Measurements from ENCODE around the gene DACT2. TPM values are rescaled to one million over a fixed set of nuclear protein-coding genes. Genes with fewer than 3 reads are reported as not detected.

DACT2 gene
- total RNA-seq, 1 experiment from 2014 or later = 4.9 TPM

DNA sequence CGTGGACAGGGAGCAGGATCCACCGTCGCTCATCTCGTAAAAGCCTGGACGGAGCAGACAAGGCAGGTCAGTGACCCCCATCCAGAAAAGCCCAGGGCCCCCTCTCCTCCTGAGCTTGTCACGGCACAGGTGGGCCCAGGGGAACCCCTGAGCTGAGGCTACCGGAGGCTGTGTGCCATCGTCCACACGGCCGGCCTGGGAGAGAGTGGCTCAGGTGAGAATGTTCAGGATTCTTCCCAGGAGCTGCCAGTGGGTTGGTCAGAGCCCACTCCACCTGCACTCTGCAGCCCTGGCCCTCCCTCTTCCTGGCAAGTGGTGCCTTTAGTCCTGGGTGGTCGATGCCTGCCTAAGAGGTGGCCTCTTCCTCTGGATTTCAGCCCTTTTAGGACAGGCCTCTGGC is 9.2 kb downstream of the DACT2 start (continued):
- TF ChIP-seq ZNF263 (CRISPR knock-in tag; IDR thresholded peaks at IDR 0.05; ENCODE audit: low read depth) (no peak), TP53 (CRISPR knock-in tag; IDR thresholded peaks at IDR 0.05) (no peak), FOXP1 (CRISPR knock-in tag; IDR thresholded peaks at IDR 0.05; ENCODE audit: borderline replicate concordance) (no peak), KAT7 (CRISPR knock-in tag; IDR thresholded peaks at IDR 0.05; ENCODE audit: borderline replicate concordance) (no peak), CREB1 (CRISPR knock-in tag; IDR thresholded peaks at IDR 0.05) (no peak), OVOL2 (CRISPR knock-in tag; IDR thresholded peaks at IDR 0.05; ENCODE audit: borderline replicate concordance) (no peak)
- TF ChIP-seq, protein P1, sequence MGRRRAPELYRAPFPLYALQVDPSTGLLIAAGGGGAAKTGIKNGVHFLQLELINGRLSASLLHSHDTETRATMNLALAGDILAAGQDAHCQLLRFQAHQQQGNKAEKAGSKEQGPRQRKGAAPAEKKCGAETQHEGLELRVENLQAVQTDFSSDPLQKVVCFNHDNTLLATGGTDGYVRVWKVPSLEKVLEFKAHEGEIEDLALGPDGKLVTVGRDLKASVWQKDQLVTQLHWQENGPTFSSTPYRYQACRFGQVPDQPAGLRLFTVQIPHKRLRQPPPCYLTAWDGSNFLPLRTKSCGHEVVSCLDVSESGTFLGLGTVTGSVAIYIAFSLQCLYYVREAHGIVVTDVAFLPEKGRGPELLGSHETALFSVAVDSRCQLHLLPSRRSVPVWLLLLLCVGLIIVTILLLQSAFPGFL (CRISPR knock-in tag; IDR thresholded peaks at IDR 0.05; ENCODE audit: borderline replicate concordance) = no peak
- TF ChIP-seq, protein P2, sequence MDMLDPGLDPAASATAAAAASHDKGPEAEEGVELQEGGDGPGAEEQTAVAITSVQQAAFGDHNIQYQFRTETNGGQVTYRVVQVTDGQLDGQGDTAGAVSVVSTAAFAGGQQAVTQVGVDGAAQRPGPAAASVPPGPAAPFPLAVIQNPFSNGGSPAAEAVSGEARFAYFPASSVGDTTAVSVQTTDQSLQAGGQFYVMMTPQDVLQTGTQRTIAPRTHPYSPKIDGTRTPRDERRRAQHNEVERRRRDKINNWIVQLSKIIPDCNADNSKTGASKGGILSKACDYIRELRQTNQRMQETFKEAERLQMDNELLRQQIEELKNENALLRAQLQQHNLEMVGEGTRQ (CRISPR knock-in tag; IDR thresholded peaks at IDR 0.05) = no peak
- TF ChIP-seq, protein P3, sequence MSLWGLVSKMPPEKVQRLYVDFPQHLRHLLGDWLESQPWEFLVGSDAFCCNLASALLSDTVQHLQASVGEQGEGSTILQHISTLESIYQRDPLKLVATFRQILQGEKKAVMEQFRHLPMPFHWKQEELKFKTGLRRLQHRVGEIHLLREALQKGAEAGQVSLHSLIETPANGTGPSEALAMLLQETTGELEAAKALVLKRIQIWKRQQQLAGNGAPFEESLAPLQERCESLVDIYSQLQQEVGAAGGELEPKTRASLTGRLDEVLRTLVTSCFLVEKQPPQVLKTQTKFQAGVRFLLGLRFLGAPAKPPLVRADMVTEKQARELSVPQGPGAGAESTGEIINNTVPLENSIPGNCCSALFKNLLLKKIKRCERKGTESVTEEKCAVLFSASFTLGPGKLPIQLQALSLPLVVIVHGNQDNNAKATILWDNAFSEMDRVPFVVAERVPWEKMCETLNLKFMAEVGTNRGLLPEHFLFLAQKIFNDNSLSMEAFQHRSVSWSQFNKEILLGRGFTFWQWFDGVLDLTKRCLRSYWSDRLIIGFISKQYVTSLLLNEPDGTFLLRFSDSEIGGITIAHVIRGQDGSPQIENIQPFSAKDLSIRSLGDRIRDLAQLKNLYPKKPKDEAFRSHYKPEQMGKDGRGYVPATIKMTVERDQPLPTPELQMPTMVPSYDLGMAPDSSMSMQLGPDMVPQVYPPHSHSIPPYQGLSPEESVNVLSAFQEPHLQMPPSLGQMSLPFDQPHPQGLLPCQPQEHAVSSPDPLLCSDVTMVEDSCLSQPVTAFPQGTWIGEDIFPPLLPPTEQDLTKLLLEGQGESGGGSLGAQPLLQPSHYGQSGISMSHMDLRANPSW (CRISPR knock-in tag; conservative IDR thresholded peaks at IDR 0.05; ENCODE audit: low read depth) = no peak

DNA sequence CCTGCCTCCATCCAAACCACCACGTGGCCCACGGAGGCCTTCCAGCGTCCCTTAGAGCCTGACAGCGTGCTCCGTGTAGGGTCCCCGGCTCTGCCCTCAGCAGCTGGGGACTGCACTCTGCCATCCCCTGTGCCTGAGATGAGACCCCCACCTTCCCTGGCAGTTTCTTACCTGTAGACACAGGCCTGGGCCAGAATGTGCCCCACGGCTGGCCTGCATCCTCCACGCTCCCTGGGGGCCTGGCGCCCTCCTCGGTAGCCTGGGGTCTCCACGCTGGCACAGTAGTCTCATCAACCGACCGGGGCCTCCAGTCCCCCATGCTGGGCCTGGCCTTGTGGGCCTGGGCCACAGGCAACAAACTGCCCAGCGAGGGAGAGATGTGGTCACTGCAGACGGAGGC is 9.6 kb downstream of the DACT2 start:
- Mint-ChIP-seq H3K4me1 (peaks cover 37% of the 10 kb centered on the region), H3K9me3 (no peaks in the 10 kb centered on the region), H3K27ac (no peak overlapping the region; the same call in 1 of the 2 replicates), H3K36me3 (no peaks in the 10 kb centered on the region), H3K4me3 (no peak overlapping the region), H3K27me3 (ENCODE audit: low read depth) (no peaks in the 10 kb centered on the region)
- no peak for DNase-seq (ENCODE audit: low spot score)
- POLR2A ChIA-PET = no interaction called here
- CTCF ChIA-PET = no interaction called here
- no peak for ATAC-seq
- TF ChIP-seq MYBL2 (CRISPR knock-in tag; IDR thresholded peaks at IDR 0.05) = no peak
- no peak for TF ChIP-seq ZNF121 (CRISPR knock-in tag; IDR thresholded peaks at IDR 0.05)
- TF ChIP-seq, protein P4, sequence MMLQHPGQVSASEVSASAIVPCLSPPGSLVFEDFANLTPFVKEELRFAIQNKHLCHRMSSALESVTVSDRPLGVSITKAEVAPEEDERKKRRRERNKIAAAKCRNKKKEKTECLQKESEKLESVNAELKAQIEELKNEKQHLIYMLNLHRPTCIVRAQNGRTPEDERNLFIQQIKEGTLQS (CRISPR knock-in tag; conservative IDR thresholded peaks at IDR 0.05) = no peak
- TF ChIP-seq, protein P5, sequence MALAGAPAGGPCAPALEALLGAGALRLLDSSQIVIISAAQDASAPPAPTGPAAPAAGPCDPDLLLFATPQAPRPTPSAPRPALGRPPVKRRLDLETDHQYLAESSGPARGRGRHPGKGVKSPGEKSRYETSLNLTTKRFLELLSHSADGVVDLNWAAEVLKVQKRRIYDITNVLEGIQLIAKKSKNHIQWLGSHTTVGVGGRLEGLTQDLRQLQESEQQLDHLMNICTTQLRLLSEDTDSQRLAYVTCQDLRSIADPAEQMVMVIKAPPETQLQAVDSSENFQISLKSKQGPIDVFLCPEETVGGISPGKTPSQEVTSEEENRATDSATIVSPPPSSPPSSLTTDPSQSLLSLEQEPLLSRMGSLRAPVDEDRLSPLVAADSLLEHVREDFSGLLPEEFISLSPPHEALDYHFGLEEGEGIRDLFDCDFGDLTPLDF (CRISPR knock-in tag; IDR thresholded peaks at IDR 0.05) = no peak
- TF ChIP-seq, protein P6, sequence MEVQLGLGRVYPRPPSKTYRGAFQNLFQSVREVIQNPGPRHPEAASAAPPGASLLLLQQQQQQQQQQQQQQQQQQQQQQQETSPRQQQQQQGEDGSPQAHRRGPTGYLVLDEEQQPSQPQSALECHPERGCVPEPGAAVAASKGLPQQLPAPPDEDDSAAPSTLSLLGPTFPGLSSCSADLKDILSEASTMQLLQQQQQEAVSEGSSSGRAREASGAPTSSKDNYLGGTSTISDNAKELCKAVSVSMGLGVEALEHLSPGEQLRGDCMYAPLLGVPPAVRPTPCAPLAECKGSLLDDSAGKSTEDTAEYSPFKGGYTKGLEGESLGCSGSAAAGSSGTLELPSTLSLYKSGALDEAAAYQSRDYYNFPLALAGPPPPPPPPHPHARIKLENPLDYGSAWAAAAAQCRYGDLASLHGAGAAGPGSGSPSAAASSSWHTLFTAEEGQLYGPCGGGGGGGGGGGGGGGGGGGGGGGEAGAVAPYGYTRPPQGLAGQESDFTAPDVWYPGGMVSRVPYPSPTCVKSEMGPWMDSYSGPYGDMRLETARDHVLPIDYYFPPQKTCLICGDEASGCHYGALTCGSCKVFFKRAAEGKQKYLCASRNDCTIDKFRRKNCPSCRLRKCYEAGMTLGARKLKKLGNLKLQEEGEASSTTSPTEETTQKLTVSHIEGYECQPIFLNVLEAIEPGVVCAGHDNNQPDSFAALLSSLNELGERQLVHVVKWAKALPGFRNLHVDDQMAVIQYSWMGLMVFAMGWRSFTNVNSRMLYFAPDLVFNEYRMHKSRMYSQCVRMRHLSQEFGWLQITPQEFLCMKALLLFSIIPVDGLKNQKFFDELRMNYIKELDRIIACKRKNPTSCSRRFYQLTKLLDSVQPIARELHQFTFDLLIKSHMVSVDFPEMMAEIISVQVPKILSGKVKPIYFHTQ (CRISPR knock-in tag; IDR thresholded peaks at IDR 0.05) = no peak
- TF ChIP-seq, protein P7, sequence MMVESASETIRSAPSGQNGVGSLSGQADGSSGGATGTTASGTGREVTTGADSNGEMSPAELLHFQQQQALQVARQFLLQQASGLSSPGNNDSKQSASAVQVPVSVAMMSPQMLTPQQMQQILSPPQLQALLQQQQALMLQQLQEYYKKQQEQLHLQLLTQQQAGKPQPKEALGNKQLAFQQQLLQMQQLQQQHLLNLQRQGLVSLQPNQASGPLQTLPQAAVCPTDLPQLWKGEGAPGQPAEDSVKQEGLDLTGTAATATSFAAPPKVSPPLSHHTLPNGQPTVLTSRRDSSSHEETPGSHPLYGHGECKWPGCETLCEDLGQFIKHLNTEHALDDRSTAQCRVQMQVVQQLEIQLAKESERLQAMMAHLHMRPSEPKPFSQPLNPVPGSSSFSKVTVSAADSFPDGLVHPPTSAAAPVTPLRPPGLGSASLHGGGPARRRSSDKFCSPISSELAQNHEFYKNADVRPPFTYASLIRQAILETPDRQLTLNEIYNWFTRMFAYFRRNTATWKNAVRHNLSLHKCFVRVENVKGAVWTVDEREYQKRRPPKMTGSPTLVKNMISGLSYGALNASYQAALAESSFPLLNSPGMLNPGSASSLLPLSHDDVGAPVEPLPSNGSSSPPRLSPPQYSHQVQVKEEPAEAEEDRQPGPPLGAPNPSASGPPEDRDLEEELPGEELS (CRISPR knock-in tag; IDR thresholded peaks at IDR 0.05) = no peak
- TF ChIP-seq, protein P8, sequence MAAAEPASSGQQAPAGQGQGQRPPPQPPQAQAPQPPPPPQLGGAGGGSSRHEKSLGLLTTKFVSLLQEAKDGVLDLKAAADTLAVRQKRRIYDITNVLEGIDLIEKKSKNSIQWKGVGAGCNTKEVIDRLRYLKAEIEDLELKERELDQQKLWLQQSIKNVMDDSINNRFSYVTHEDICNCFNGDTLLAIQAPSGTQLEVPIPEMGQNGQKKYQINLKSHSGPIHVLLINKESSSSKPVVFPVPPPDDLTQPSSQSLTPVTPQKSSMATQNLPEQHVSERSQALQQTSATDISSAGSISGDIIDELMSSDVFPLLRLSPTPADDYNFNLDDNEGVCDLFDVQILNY (CRISPR knock-in tag; IDR thresholded peaks at IDR 0.05) = no peak
